Hepatocyte (in vitro differentiated cells): ENCODE measurements around the gene ADAMTS9. TPM values are rescaled to one million over a fixed set of nuclear protein-coding genes. Genes with fewer than 3 reads are reported as not detected.
"Not testable (repeated sequence)": the region's sequence is repeated elsewhere in the genome, so short reads cannot be mapped to it uniquely, and the experiment has no call there.

Experiments
- DNase-seq: peaks from one replicate; pipeline ENCODE4 v3.0.0-alpha.2; 2016; ENCODE audit warnings: low spot score
- H2AFZ ChIP-seq: fragments of 200-600 bp; sonication (generic); 2 replicates; pipeline ENCODE4 v1.6.0; 2016; ENCODE audit warnings: antibody characterized with exemption, mild to moderate bottlenecking
- H3K27ac ChIP-seq: fragments of 200-600 bp; sonication (generic); 2 replicates; pipeline ENCODE4 v1.5.1; 2016; ENCODE audit warnings: mild to moderate bottlenecking
- H3K27me3 ChIP-seq: fragments of 200-600 bp; sonication (generic); 2 replicates; pipeline ENCODE4 v1.6.1; 2016
- H3K36me3 ChIP-seq: fragments of 200-600 bp; sonication (generic); replicated peaks from 2 replicates; pipeline ENCODE4 v1.5.1; 2016; ENCODE audit warnings: low read depth; ENCODE audit not compliant: insufficient read depth
- H3K4me1 ChIP-seq: fragments of 200-600 bp; sonication (generic); 2 replicates; pipeline ENCODE4 v1.5.1; 2016; ENCODE audit warnings: mild to moderate bottlenecking, moderate library complexity; ENCODE audit not compliant: insufficient read depth
- H3K4me2 ChIP-seq: fragments of 200-600 bp; sonication (generic); 2 replicates; pipeline ENCODE4 v1.6.0; 2016
- H3K4me3 ChIP-seq: fragments of 200-600 bp; sonication (generic); 2 replicates; pipeline ENCODE4 v1.5.1; 2016; ENCODE audit warnings: mild to moderate bottlenecking
- H3K79me2 ChIP-seq: fragments of 200-600 bp; sonication (generic); 2 replicates; pipeline ENCODE4 v1.6.0; 2017; ENCODE audit warnings: mild to moderate bottlenecking
- H3K9me2 ChIP-seq: fragments of 200-600 bp; sonication (generic); replicated peaks from 2 replicates; pipeline ENCODE4 v1.6.0; 2017; ENCODE audit warnings: mild to moderate bottlenecking; ENCODE audit not compliant: insufficient read depth
- H3K9me3 ChIP-seq: fragments of 200-600 bp; sonication (generic); 2 replicates; pipeline ENCODE4 v1.5.1; 2016; ENCODE audit warnings: low read depth, mild to moderate bottlenecking
- H4K20me1 ChIP-seq: fragments of 200-600 bp; sonication (generic); 2 replicates; pipeline ENCODE4 v1.6.0; 2016; ENCODE audit warnings: mild to moderate bottlenecking; ENCODE audit not compliant: insufficient read depth, poor library complexity, severe bottlenecking
- CTCF ChIP-seq: fragments of 200-600 bp; sonication (generic); IDR thresholded peaks from 2 replicates; pipeline ENCODE4 v1.5.1; 2016; ENCODE audit warnings: antibody characterized with exemption, mild to moderate bottlenecking; ENCODE audit not compliant: poor library complexity
- EZH2 ChIP-seq: fragments of 200-600 bp; sonication (generic); IDR thresholded peaks from 2 replicates; pipeline ENCODE4 v1.6.1; 2016; ENCODE audit warnings: antibody characterized with exemption, mild to moderate bottlenecking, borderline replicate concordance
- EZH2phosphoT487 ChIP-seq: fragments of 200-600 bp; sonication (generic); IDR thresholded peaks from one replicate; pipeline ENCODE4 v1.6.1; 2018; ENCODE audit warnings: antibody characterized with exemption, mild to moderate bottlenecking, low read depth, moderate library complexity; ENCODE audit not compliant: unreplicated experiment, severe bottlenecking
- WGBS: methylation state at CpG from one replicate; pipeline ENCODE4 v1.1.6; 2016; ENCODE audit warnings: low lambda C conversion rate; ENCODE audit errors: missing lambda C conversion rate; 5-methylcytosine and 5-hydroxymethylcytosine counted together
- polyA plus RNA-seq: library from polyadenylated mRNA; unstranded; fragments of >200 nt; fragmentation: Nextera tagmentation; extraction: Ambion mirVana; gene quantifications from 2 replicates; pipeline ENCODE4 v1.2.1, GENCODE V29; 2016
- total RNA-seq: library from RNA; depleted of rRNA; stranded (reverse); fragments of >200 nt; gene quantifications from 2 replicates; pipeline ENCODE4 v1.2.3, GENCODE V29; 2014

The ADAMTS9 gene
- total and polyA plus RNA-seq, 2 experiments from 2014 or later, result 56.9 to 145 TPM

DNA sequence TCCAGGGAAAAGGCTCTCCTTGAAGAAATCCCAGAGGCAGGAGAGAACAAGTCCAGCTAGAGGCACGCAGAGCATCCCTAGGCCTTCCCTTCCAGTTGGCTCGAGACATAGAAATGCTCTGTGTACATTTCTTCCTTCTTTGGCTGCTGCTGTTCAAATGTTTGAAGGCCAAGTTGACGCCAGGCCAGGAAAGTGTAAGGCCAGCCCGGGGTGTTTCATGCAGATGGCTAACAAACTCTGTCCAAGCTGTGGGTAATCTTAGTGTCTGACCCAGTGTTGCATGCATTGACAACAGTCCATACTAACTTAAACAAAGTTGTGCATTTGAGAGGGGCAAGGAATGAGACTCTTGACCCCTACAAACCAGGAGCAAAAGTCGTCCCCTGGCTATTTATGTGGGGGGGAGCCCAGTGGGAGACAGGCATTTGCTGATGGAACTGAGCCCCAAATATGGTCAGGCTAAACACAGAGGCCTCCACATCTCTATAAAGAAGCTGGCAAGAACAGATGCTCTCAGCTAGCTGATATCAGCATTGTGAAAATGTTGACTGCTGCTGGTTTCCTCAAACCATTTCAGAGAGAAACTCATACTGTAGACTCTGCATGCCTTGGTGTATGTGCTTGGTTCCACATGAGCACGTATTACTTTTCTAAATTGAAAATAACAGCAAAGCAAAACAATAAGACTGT is 139.5 kb downstream of the ADAMTS9 start:
- TF ChIP-seq CTCF (no peak), EZH2phosphoT487 (no peak), EZH2 (no peak)
- Histone ChIP-seq H3K9me3 (no peaks in the 10 kb centered on the region), H3K79me2 (no peaks in the 10 kb centered on the region), H4K20me1 (no peaks in the 10 kb centered on the region), H3K4me1 (peaks cover 13% of the 10 kb centered on the region), H2AFZ (no peak overlapping the region), H3K4me2 (no peak overlapping the region), H3K27ac (peak overlapping the region; percentile 56), H3K27me3 (no peaks in the 10 kb centered on the region), H3K4me3 (no peak overlapping the region), H3K36me3 (no peaks in the 10 kb centered on the region), H3K9me2 (no peaks in the 10 kb centered on the region)
- peak; percentile 43 for DNase-seq
- WGBS, result 58% methylated on average over 6 of the region's 6 CpGs

GRCh38 chr3:64546856-64547255 is 140.9 kb downstream of the ADAMTS9 start:
- H3K4me3 ChIP-seq, result no peak overlapping the region
- DNase-seq, result no peak
- no peaks in the 10 kb centered on the region for H3K27me3 ChIP-seq
- H3K27ac ChIP-seq, result no peak overlapping the region
- no peaks in the 10 kb centered on the region for H3K9me2 ChIP-seq
- H4K20me1 ChIP-seq, result no peaks in the 10 kb centered on the region
- WGBS, result 95% methylated on average over 8 of the region's 8 CpGs
- no peak overlapping the region for H2AFZ ChIP-seq
- TF ChIP-seq CTCF, result no peak
- H3K9me3 ChIP-seq, result no peaks in the 10 kb centered on the region
- H3K4me1 ChIP-seq, result peaks cover 13% of the 10 kb centered on the region
- no peaks in the 10 kb centered on the region for H3K36me3 ChIP-seq
- no peak overlapping the region for H3K4me2 ChIP-seq
- H3K79me2 ChIP-seq, result no peaks in the 10 kb centered on the region

DNA sequence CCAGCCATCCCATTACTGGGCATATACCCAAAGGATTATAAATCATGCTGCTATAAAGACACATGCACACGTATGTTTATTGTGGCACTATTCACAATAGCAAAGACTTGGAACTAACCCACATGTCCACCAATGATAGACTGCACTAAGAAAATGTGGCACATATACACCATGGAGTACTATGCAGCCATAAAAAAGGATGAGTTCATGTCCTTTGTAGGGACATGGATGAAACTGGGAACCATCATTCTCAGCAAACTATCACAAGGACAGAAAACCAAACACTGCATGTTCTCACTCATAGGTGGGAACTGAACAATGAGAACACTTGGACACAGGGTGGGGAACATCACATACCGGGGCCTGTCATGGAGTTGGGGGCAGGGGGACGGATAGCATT is 142.6 kb downstream of the ADAMTS9 start:
- H3K79me2 ChIP-seq, H3K4me2 ChIP-seq, H4K20me1 ChIP-seq, H3K36me3 ChIP-seq, H3K27ac ChIP-seq, DNase-seq, H3K4me3 ChIP-seq, H3K27me3 ChIP-seq, H3K9me3 ChIP-seq, H3K9me2 ChIP-seq, H2AFZ ChIP-seq: not testable (repeated sequence)
- H3K4me1 ChIP-seq, result peaks cover 13% of the 10 kb centered on the region
- 100% methylated on average over 3 of the region's 3 CpGs for WGBS

DNA sequence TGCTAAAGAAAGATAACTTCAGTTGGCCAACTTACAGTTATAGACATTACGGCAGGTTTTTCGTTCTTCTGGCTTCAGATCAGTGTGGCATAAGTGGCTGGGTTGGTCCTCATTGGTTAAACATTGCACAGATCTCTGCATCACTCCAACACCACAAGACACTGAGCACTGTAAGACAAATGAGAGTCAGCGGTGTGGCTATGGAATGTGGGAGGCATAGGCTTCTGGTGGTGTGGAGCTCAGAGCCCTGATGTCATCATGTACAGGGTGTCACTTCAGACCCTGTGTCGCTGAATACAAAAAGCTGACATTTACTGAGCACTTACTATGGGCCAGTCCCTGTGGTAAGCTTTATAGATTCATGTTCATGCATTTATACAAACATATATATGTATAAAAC is 146.0 kb downstream of the ADAMTS9 start:
- Histone ChIP-seq H3K27me3 (no peaks in the 10 kb centered on the region), H3K27ac (no peak overlapping the region), H3K9me2 (no peaks in the 10 kb centered on the region), H3K4me2 (no peak overlapping the region), H3K9me3 (no peaks in the 10 kb centered on the region), H3K79me2 (no peaks in the 10 kb centered on the region), H3K36me3 (no peaks in the 10 kb centered on the region), H4K20me1 (no peaks in the 10 kb centered on the region), H3K4me1 (peaks cover 14% of the 10 kb centered on the region), H3K4me3 (no peak overlapping the region), H2AFZ (no peak overlapping the region)
- no peak for DNase-seq
- 97% methylated on average over 4 of the region's 4 CpGs for WGBS
- TF ChIP-seq EZH2 (no peak), EZH2phosphoT487 (no peak), CTCF (no peak)
